ENCODE results near the gene DLG2.

The DLG2 gene

GRCh38 chr11:84297570-84297969 is 1329.6 kb downstream of the DLG2 start:
- no peak for DNase-seq

- no peak for DNase-seq
These were observed 1331.3 kb downstream of the DLG2 start for GRCh38 chr11:84295815-84296214.

GRCh38 chr11:84292955-84293354 is 1334.2 kb downstream of the DLG2 start:
- DNase-seq: no peak

GRCh38 chr11:84292006-84292405 is 1335.1 kb downstream of the DLG2 start:
- DNase-seq: no peak

- no peak for DNase-seq
These were observed 1336.5 kb downstream of the DLG2 start for GRCh38 chr11:84290647-84291046.

GRCh38 chr11:84289381-84289906 is 1337.7 kb downstream of the DLG2 start:
- DNase-seq: no peak

- DNase-seq: no peak
These were observed 1353.6 kb downstream of the DLG2 start for GRCh38 chr11:84273541-84273940.

- DNase-seq: no peak
These were observed 1356.7 kb downstream of the DLG2 start for GRCh38 chr11:84270466-84270865.

- DNase-seq: no peak
These were observed 1363.1 kb downstream of the DLG2 start for GRCh38 chr11:84264066-84264465.

GRCh38 chr11:84261707-84262106 is 1365.4 kb downstream of the DLG2 start:
- no peak for DNase-seq

- no peak for DNase-seq
These were observed 1366.3 kb downstream of the DLG2 start for GRCh38 chr11:84260862-84261261.

GRCh38 chr11:84256618-84257017 is 1370.5 kb downstream of the DLG2 start:
- DNase-seq: no peak

GRCh38 chr11:84255483-84255882 is 1371.7 kb downstream of the DLG2 start:
- no peak for DNase-seq

- no peak for DNase-seq
These were observed 1376.1 kb downstream of the DLG2 start for GRCh38 chr11:84250834-84251613.

- DNase-seq: no peak
These were observed 1377.6 kb downstream of the DLG2 start for GRCh38 chr11:84249344-84250135.

GRCh38 chr11:84247926-84248325 is 1379.2 kb downstream of the DLG2 start:
- DNase-seq: no peak

GRCh38 chr11:84247129-84247528 is 1380.0 kb downstream of the DLG2 start:
- no peak for DNase-seq

- DNase-seq: no peak
These were observed 1383.4 kb downstream of the DLG2 start for GRCh38 chr11:84243629-84244263.

GRCh38 chr11:84241343-84242131 is 1385.6 kb downstream of the DLG2 start:
- DNase-seq: no peak

- no peak for DNase-seq
These were observed 1386.3 kb downstream of the DLG2 start for GRCh38 chr11:84240847-84241246.

GRCh38 chr11:84236436-84236835 is 1390.7 kb downstream of the DLG2 start:
- no peak for DNase-seq

- no peak for DNase-seq
These were observed 1392.5 kb downstream of the DLG2 start for GRCh38 chr11:84234462-84235202.

Measured in CD4-positive, alpha-beta T cell treated with Interleukin-21 for 1 hour (primary cell).